GM21515 (cell line): Measurements from ENCODE around the gene HASPIN.
"Not testable (repeated sequence)": the region's sequence is repeated elsewhere in the genome, so short reads cannot be mapped to it uniquely, and the experiment has no call there.

Experiments
- ATAC-seq: cut with Tn5 transposase; IDR thresholded peaks from one replicate; pipeline ENCODE4 v1.9.1; 2021; ENCODE audit not compliant: unreplicated experiment

Gene HASPIN

DNA sequence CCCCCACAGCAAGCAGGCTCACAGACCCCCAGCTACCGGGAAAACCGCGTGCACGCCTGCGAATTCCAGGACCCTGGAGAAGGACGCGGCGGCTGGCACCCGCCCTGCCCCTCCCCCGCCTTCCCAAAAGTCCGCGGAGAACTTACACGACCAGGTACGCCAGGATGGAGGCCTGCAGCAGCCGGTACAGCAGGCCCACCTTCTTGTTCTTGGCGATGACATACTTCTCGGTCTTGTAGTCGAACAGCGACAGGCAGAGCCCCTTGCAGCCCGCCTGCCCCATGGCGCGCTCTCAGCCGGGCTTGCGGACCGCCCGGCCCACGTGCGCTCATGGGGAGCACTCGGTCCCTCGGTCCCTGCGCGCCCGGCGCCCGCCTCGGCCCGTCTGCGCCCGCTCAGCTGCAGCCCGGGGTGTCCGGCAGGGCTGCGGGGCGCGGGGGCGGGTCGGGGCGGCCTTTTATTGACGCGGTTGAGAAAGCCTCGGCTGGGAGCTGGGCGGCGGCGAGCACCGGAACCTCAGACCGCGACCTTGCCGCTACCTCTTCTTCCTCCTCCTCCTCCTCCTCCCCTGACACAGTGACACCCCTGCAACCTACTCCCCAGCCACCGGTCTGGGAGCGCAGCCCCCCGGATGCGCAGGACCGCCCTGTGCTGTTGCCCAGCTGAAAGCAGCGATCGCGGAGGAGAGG lies 27.8 kb upstream of the HASPIN start, which contains the start of gene P2RX5:
Gene P2RX5 (minus strand): TSS at position 433 of the 689 bp plus-strand sequence. CDS start 150 bp downstream, at position 283.
- ATAC-seq, result no peak

DNA sequence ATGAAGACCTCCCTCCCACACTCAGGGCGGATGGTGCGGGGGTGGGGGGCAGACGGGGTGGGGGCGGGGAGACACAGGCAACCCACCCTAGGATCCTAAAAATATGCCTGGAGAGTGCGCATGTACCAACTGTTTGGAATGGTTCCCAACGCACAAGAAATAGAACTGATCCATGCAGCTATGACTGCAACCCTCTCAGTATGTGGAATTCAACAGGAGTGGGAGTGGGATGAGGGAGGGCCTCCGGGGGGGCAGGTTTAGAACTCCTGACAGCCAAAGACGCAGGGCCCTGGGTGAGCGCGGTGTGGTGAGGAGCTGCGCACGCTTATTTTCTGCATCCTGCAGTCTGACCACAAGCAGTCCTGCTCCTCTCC lies 26.6 kb upstream of the HASPIN start:
- ATAC-seq, result no peak

DNA sequence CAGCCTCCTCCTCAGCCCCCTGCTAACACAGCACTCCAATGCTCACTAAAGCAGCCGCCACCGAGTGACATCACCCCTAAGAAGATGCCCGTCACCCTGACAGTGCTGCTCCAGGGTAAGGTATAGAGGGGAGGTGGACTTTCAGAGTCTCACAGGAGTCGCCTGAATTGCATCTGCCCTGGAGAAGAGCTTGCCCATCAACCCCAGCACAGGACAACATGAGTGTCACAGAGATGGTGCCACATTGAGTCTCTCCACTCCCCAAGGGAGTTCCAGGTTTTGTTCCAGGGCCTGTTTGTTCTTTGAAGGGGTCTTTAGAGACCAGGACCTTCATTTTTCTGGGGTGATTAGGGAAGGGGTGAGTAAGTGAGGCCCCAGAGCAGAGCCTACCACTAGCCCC lies 25.6 kb upstream of the HASPIN start:
- ATAC-seq, result no peak

DNA sequence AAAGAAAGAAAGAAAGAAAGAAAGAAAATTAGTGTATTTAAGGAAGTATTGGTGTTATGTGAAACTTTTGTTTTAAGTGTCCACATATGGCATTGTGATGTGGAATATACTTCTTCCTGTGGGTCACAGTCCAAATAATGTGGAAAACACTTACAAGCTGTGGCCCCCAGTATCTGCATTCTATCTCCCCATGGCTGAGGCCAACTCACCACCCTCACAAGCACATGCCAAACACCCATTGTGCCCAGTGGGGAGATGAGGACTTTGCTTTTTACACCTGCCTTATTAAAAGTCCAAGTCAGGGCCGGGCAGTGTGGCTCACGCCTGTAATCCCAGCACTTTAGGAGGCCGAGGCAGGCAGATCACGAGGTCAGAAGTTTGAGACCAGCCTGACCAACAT lies 23.8 kb upstream of the HASPIN start:
- no peak for ATAC-seq

DNA sequence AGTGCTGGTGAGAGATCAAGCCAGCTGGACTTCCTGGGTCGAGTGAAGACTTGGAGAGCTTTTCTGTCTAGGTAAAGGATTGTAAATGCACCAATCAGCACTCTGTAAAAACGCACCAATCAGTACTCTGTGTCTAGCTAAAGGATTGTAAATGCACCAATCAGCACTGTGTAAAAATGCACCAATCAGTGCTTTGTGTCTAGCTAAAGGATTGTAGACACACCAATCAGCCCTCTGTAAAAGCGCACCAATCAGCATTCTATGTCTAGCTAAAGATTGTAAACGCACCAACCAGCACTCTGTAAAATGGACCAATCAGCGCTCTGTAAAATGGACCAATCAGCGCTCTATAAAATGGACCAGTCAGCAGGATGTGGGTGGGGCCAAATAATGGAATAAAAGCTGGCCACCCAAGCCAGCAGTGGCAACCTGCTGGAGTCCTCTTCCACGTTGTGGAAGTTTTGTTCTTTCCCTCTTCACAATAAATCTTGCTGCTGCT lies 21.6 kb upstream of the HASPIN start:
- ATAC-seq, result not testable (repeated sequence)

DNA sequence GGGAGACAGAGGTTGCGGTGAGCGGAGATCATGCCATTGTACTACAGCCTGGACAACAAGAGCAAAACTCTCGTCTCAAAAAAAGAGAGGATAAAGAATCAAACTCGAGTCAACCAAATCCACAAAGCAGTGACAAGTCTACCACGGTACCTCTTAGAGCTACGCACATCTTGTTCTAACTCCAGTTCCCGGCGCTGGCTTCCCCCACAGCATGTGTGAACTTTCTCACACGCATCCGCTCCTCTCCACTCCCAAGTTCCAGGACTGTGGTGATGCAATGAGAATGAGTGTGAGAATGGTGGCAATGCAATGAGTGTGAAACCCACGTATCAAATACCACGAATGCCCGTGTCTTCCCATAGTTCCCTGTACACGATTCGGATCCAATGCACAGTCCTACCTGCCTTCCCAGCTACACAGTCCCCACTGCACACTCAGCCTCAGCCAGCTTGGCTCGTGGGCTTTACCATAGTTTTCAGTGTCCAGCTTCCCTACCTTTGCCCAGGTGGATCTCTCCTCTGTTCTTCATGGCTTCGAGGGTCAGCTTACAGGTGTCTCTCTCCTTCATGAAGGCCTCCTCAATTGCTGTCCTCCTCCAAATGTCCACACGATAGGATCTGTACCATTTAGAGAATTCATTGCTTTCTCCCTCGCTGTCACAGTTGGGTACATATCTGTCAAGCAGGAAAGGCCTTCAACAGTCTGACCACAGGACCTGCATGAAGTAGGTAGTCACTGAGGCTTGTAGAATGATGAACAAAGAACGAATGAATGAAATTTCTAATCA lies 18.6 kb upstream of the HASPIN start:
- no peak for ATAC-seq

DNA sequence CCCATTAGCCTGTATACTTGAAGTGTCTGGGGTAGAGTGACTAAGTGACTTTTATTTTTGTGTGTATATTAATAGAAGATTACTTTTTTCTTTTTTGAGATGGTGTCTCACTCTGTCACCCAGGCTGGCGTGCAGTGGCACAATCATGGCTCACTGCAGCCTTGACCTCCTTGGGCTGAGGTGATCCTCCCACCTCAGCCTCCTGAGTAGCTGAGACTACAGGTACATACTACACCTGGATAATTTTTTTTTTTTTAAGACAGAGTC lies 18.1 kb upstream of the HASPIN start:
- ATAC-seq, result not testable (repeated sequence)

DNA sequence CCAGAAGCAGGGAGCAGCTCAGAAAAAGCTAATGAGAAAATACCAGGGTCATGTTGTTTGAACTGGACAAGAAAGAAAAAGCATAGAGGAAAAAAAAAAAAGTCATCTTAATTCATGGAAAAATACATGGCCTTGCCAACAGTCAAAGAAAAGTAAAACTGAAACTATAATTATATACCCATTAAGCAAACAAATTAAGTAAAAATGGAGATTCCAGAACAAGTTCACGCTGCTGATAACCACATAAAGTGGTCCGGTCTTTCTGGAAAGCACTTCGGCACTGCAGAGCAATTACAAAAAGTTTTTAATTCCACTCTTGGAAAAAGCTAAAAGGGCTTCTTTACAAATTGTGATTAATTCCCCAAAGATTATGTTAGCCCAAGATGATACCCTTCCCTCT lies 15.3 kb upstream of the HASPIN start:
- ATAC-seq, result no peak

DNA sequence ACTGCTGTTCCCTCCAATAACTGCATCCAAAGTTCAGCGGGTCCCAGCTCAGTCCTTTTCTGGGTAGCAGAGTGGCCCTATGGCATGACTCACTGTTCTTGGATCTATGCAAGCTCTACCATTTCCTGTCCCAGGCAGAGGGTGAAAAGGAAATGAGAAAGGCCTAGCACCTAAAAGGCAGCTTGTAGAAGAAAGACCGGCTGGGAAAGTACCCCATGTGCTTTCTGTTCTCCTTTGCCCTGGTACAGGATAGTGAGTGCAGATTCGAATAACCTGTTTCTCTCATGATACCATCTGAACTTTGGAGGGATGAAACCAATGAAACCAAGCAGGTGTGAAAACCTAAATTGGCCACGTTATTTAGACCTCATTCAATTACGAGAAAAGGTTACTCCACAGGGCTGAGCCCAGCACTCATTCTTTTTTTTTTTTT lies 12.7 kb upstream of the HASPIN start:
- ATAC-seq, result peak; percentile 87

DNA sequence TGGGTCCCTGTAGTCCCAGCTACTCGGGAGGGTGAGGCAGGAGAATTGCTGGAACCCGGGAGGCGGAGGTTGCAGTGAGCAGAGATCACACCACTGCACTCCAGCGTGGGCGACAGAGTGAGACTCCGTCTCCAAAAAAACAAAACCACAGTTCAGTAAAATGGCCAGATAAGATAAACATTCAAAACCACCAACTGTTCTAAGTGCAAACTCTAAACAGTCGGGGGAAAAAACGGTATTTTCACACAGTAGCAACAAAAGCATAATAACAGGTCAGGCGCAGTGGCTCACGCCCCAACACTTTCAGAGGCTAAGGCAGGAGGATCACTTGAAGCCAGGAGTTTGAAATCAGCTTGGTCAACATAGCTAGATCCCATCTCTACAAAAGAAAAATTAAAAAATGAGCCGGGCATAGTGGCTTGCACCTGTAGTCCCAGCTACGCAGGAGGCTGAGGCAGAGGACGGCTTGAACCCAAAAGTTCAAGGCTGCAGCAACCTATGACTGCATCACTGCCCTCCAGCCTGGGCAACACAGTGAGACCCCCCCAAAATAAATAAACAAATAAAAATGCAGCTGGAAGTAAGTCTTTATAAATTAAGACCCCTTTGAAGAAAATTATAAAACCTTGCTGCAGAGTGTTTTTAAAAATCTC lies 10.8 kb upstream of the HASPIN start:
- no peak for ATAC-seq

DNA sequence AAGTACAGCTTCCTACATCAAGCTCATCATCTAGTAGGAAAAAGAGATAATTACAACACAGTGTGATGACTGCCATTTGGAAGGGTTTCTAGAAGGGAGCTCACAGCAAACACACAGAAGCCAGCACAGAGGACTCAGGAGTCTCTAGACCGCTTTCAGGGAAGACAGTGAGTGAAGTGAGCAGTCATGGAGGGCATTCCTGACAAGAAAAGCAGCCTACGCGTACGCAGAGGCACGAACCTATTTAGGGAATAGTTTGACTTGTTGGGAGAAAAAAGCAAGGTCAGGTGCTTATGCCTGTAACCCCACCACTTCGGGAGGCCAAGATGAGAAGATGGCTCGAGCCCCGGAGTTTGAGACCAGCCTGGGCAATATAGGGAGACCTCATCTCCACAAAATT lies 8.4 kb upstream of the HASPIN start:
- ATAC-seq, result no peak

DNA sequence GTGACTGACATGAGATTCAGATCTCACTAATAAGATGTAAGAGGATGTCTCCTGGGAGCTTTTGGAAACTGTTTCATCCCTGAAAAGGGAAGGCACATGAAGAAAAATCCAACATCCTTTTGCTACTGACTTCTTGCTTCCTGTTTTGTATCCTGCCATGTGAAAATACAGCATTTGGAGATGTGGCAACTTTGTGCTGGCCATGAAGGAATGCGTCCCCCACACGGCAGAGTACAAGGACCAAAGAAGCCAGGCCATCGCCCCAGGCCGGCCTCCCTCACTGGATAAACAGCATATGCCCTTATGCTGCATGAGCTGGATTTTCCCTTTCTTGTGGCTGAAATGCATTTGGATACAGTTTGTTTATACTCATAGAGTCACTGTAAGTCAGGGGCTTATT lies 5.5 kb upstream of the HASPIN start:
- no peak for ATAC-seq

DNA sequence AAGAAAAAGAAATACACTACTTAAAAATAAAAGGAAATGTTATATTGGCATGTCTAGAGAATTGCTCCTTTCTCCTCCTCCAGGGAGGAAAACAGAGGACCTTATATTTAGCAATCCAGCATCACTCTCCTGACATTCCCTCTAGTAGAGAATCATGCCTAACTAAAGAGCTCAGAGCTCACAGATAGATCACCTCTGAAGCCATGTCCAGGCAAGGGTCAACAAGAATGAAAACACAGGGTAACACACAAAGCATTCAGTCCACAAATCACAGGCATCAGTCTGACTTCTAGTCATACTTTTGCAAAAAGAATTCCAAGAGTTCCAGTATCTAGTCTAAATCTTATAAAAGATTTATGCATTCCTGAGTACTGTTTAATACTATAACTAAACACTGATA lies 4.4 kb upstream of the HASPIN start:
- no peak for ATAC-seq

DNA sequence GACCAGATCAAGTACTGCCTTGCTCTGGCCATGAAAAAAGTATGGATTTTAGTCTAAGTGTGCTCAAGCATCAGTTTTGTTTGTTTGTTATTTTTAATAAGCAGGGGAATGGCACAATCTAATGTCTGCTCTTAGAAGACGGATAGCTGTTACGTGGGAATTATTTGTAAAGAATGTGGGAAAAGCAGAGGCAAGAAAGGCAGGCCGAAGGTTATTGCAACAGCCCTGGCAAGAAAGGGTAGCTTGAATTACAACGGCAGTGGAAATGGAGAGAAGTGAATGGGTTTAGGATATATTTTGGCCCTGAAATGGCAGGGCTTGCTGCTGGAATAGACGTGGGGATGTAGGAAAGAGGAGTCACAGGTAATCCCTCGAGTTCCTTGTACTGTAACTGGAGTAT lies 987 bp upstream of the HASPIN start:
- ATAC-seq, result no peak

DNA sequence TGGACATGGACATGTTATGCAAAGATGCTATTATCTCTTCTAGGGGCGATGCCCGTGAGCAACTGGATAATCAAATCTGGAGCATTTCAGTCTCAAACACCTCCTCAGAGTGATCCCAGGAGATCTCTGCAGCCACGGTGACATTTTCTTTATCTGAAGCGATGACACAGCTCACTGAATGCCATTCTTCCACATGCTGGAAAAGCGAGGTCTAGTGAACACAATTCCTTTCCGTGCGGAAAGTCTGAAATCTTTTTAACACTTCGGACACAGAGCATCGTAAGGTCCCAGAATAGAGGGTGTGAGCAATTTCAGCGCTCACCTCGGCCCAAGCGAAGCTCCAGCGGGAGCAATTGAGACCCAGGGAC lies 531 bp upstream of the HASPIN start:
- no peak for ATAC-seq

DNA sequence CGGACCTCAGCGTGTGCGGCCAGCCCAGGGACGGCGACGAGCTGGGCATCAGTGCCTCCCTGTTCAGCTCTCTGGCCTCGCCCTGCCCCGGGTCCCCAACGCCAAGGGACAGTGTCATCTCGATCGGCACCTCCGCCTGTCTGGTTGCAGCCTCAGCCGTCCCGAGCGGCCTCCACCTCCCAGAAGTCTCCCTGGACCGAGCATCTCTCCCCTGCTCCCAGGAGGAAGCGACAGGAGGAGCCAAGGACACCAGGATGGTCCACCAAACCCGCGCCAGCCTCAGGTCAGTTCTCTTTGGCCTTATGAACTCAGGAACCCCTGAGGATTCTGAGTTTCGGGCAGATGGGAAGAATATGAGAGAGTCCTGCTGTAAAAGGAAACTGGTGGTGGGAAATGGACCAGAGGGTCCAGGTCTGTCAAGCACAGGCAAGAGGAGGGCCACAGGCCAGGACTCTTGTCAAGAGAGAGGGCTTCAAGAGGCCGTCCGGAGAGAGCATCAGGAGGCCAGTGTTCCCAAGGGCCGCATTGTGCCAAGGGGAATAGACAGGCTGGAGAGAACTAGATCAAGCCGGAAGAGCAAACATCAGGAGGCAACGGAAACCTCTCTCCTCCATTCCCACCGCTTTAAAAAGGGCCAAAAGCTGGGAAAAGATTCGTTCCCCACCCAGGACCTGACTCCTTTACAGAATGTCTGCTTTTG lies 825 bp downstream of the HASPIN start:
- ATAC-seq, result peak; percentile 5

DNA sequence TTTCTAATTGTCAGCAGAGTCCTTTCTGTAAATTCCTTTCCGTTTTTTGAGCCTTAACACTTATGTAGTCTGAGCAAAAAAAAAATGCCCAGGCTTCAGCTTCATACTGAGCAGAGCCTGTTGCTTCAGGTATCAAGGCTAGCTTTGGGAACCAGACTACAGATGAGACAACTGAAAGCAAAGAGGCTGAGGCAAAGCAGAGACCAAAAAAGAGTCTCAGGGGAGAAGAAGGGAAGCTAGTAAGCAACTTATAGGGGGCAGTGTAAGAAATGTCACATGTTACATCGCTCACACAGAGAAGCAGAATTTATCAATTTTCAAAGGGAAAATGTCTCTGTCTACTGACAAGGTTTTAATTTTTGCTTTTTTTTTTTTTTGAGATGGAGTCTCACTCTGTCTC lies 3.3 kb downstream of the HASPIN start:
- ATAC-seq, result no peak

DNA sequence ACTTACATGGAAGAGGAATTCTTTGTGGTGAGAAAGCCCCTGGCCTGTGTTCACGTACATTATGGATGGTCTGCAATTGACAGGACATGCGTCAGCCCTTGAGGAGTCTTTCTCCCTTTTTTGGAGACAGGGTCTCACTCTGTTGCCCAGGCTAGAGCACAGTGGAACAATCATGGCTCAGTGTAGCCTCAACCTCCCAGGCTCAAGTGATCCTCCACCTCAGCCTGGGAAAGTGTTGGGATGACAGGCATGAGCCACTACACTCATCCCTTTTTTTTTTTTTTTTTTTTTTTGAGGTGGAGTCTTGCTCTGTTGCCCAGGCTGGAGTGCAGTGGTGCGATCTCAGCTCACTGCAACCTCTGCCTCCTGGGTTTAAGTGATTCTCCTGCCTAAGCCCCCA lies 4.4 kb downstream of the HASPIN start:
- ATAC-seq, result not testable (repeated sequence)

DNA sequence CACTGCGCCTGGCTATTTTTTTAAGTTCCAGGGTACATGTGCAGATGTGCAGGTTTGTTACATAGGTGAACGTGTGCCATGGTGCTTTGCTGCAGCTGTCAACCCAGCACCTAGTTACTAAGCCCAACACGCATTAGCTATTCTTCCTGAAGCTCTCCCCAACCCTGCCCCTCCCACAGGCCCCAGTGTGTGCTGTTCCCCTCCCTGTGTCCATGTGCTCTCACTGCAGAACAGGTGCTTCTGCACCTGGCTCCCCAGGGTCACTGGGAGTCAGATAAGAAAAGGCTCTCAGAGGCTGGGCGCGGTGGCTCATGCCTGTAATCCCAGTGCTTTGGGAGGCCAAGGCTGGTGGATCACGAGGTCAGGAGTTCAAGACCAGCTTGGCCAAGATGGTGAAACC lies 6.2 kb downstream of the HASPIN start:
- ATAC-seq, result no peak

DNA sequence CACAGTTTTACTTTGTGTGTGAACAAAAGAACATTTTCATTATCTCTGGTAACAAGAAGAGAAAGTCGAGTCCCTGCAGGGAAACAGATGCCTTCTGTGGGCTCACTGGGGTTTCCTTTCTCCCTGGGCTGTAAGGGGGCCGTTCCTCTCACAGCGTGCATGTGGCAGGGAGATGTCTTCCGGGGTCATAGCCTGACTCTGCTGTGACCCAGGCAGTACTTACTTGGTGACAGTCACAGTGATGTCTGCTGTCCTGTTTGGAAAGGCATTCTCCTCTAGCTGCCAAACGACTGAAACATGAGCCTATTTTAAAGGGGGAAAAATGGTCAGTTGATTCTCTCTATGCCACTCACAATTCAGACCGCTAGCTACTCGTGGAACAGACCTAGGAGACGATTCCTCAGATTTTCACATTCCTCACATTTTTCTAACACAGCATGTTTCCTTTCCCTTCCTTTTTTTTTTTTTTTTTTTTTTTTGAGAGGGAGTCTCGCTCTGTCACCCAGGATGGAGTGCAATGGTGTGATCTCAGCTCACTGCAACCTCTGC lies 7.3 kb downstream of the HASPIN start:
- ATAC-seq, result no peak

DNA sequence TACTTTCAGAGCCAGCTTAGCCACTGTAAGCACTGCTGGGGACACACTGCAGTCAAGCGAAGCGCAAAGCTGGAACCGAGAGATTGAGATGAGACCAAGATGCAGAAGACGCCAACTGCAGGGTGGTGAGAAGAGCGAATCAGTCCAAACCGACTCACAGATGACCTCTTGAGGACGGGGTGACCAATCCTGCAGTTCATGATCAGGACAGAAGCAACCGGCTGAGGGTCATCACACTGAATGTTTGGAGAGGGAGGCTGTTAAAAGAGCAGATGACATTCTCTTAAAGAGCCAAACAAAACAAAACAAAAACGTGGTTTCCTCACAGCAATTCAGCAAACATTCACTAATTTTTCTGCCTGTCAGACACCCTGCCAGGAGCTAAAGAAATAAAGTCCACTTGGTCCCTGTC lies 8.5 kb downstream of the HASPIN start:
- no peak for ATAC-seq
